GM19025 (cell line): ENCODE results near the gene HDAC6.
"Not testable (repeated sequence)": the region's sequence is repeated elsewhere in the genome, so short reads cannot be mapped to it uniquely, and the experiment has no call there.

Experiments used
- ATAC-seq: cut with Tn5 transposase; IDR thresholded peaks from one replicate; pipeline ENCODE4 v1.9.1; 2021; ENCODE audit warnings: mild to moderate bottlenecking, low read depth, moderate library complexity; ENCODE audit not compliant: unreplicated experiment

The HDAC6 gene

GRCh38 chrX:48823053-48823452 lies 21.2 kb downstream of the HDAC6 start:
- ATAC-seq, result no peak

- no peak for ATAC-seq
Measured at GRCh38 chrX:48824066-48824465, 22.2 kb downstream of the HDAC6 start.

DNA sequence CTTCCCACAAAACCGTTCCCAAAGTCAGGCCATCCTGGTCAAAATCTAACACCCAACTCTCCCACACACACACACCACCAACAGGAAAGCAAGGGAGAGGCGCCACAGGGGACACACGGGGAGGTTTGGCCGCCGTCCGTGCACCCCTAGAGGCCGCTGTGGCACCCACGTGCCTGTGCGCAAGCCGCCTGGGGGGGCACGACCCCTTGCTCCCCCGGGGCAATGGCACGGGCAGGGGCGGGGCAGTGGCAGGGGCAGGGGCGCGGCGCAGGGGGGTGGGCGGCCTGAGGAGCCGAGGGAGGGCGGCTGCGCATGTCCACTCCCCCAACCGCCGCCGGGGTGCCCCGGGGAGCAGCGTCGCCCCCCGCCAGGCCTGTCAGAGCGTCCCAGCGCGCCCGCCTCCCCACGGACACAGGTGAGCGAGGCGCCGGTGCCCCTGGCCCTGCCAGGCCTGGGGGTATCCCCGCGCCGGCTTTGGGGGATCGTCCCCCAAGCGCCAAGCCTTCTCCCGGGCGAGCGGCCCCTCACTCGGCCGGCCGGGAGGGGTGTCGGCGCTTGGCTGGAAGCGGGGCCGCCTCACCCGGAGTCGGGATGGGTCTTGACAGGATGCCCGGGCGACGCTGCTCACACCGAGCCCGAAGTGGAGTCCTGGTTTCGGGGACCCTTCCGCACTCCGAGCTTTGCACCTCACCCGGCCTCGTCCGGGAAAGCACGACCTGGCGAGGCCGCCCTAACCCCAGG lies 24.4 kb downstream of the HDAC6 start, which contains the start of gene ERAS:
ERAS (plus strand) TSS at position 379 of the 741 bp plus-strand sequence. CDS start 2,611 bp downstream, outside the sequence.
- ATAC-seq, result no peak

GRCh38 chrX:48826876-48827653 lies 25.2 kb downstream of the HDAC6 start:
- ATAC-seq, result no peak

- no peak for ATAC-seq
Measured at GRCh38 chrX:48827654-48827968, 25.7 kb downstream of the HDAC6 start.

DNA sequence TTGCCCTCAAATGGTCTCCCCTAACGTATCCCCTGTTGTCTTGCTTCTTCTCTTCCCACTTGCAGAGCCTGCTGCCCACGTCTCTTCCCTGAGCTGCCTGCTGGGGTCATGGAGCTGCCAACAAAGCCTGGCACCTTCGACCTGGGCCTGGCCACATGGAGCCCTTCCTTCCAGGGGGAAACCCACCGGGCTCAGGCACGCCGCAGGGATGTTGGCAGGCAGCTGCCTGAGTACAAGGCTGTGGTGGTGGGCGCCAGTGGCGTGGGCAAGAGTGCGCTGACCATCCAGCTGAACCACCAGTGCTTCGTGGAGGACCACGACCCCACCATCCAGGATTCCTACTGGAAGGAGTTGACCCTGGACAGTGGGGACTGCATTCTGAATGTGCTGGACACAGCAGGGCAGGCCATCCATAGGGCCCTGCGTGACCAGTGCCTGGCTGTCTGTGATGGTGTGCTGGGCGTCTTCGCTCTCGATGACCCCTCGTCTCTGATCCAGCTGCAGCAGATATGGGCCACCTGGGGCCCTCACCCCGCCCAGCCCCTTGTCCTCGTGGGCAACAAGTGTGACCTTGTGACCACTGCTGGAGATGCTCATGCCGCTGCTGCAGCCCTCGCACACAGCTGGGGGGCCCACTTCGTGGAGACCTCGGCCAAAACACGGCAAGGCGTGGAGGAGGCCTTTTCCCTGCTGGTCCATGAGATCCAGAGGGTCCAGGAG lies 27.3 kb downstream of the HDAC6 start:
- ATAC-seq, result no peak

DNA sequence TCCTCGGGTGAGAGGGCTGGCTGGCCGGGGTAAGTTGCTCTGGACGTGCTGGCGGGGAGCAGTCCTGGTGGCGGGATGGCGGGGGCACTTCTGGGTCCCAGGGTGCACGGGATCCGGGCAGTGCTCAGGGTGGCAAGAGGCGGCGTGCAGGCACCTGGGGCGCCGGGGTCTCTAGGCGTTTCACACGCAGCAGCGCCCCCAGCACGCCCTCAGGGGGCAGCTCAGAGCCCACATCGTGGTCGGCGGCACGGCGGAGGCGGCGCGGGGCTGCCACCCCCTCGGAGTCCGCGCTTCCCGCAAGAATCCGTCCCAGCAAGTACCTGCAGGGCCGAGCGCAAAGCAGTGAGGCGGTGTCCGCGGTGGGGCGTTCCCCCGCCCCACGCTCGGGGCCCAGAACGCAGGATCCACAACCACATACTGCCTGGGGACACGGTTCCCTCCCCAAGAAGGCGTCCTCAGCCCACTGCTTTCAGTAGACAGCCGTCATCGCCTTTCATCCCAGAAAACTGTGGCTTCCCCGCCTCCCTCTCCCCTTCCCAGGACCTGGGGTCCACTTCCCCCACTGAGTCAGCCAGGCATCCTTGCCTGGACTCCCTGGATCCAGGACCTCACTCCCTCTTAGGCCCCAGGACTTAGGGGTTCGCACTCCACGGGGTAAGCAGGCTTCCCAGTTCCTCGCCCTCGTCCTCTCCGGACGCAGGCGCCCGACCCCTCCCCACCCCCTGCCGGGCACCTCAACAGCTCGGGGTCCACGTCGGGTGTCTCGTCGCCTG lies 29.5 kb downstream of the HDAC6 start:
- no peak for ATAC-seq

GRCh38 chrX:48831909-48832291 lies 30.0 kb downstream of the HDAC6 start:
- ATAC-seq, result no peak

DNA sequence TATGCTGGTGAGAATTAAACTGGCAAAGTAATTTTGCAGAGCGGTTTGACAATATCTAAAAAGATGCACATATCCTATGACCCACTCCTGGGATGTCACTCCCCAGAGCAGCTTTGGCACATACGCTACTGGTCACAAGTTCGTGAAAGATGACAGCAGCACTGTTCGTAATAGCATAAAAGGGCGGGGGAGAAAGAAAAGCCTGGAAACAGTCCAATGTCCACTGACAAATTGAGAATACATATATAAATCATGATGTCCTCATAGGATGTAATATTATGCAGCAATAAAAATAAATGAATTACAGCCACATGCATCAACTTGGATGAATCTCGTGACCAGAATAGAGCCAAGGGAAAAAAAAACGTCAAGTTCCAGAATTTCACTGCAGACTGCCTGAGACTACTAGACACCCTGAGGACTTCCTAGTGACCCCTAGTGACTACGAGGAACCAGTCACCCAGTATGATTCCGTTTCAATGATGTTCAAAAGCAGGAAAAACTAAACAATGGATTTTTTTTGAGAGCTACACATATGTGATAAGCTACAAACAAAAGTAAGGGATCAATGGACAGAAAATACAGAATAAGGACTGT lies 31.8 kb downstream of the HDAC6 start:
- ATAC-seq, result no peak

DNA sequence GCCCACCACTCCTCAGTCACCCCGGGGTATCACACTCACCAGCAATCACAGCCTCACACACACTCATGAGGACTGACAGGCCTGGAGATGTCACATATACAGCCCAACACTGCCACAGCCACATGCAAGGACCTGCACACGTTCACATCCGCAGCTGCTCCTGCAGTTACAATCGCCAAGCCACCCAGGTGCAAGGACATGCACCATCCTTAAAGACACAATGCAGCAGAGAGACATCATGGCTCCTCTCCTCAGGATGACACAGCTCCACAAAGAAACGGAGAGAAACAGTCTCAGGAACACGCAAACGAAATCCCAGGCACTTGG lies 32.5 kb downstream of the HDAC6 start:
- ATAC-seq, result no peak

DNA sequence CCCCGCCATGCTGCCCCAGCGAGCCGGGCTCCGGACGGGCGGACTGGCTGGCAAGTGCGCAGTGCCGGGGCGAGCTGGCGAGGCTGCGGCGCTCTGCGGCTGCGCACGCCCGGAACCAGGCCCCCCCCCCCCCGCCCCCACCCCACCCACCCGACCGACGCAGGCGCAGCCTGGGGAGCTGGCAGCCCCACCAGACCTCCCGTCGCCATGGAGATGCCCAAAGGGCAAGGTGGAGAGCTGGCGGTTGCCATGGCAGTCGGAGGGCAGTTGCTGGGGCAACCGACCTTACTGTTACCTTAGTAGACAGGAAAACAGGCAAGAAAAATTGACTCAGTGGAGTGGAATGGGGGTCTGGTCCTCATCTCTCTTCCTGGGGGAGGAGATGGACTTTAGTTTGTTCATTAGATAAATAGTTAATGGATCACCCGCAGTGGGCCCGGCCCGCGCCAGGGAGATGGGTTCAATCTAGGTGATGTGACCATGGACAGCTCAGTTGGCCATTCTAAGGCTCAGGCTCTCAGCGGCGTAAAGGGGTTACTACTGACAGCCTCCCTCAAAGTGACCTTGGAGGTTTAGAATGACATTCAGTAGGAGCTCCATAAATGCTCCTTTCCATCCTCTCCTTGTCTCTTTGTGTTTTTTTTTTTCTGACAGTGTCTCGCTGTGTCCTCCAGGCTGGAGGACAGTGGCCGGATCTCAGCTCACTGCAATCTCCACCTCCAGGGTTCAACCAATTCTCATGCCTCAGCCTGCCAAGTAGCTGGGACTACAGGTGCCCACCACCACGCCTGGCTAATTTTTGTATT lies 33.9 kb downstream of the HDAC6 start, which contains the start of gene PCSK1N:
PCSK1N (minus strand) TSS at position 87 of the 806 bp plus-strand sequence; CDS start at position 9, 78 bp downstream.
- no peak for ATAC-seq

- ATAC-seq, result no peak
Measured at GRCh38 chrX:48839686-48840085, 37.8 kb downstream of the HDAC6 start.

DNA sequence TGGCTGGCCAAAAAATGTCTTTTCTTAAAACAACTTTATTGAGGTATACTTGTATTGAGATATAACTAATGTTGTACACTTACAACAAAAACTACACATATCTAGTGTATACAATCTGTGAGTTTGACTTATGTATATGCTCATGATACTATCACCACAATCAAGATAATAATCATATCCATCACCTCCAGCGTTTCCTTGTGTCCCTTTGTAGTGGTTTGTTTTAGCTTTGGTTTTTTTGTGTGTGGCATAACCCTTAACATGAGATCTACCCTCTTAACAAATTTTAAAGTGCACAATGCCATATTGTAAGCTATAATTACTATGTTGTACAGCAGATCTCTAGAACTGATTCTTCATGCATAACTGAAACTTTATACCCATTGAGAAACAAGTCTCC lies 47.0 kb downstream of the HDAC6 start:
- ATAC-seq, result no peak

DNA sequence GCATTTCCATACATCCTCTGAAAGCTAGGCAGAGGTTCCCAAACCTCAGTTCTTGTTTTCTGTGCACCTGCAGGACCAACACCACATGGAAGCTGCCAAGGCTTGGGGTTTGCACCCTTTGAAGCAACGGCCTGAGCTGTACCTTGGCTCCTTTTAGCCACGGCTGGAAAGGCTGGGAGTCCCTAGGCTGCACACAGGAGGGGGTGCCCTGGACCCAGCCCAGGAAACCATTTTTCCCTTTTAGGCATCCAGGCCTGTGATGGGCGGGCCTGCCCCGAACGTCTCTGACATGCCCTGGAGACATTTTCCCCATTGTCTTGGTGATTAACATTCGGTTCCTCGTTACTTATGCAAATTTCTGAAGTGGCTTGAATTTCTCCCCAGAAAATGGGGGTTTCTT lies 51.0 kb downstream of the HDAC6 start:
- ATAC-seq, result no peak

DNA sequence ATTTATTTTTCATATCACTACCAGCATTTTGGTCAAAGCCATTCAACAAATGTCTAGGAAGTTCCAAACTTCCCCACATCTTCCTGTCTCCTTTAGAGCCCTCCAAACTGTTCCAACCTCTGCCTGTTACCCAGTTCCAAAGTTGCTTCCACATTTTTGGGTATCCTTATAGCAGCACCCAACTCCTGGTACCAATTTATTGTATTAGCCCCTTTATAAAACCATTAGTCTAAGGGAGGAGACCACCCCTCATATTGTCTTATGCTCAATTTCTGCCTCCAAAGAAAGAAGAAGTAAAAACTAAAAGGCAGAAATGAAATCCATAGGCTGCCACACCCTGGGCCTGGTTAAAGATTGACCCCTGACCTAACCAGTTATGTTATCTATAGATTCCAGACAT lies 51.6 kb downstream of the HDAC6 start:
- ATAC-seq, result not testable (repeated sequence)

DNA sequence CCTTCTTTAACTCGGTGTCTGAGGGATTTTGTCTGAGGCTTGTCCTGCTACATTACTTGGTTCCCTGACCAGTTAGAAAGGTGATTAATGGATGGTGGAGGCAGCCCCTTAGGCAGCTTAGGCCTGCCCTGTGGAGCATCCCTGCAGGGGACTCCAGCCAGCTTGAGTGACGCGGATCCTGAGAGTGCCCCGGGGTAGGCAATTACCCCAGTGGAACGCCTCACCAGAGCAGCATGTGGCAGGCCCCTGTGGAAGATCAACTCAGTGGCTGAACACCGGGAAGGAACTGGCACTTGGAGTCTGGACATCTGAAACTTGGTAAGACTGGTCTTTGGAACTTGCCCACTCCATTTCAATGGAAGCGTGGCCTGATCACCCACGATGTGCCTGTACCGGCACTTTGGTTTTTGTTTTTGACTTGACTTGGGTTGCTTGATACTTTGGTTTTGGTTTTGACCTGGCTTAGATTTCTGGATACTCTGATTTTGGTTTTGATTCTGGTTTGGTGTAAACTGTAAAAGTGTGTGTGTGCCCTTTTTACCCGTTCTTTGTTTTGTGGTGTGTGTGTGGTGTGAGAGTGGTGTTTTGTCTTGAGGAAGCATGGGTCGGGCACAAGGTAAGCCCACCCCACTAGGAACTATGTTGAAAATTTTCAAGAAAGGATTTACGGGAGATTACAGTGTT lies 52.4 kb downstream of the HDAC6 start:
- ATAC-seq, result not testable (repeated sequence)

GRCh38 chrX:48854898-48855297 lies 53.0 kb downstream of the HDAC6 start:
- no peak for ATAC-seq

- ATAC-seq, result no peak
Measured at GRCh38 chrX:48864210-48864609, 62.3 kb downstream of the HDAC6 start.

DNA sequence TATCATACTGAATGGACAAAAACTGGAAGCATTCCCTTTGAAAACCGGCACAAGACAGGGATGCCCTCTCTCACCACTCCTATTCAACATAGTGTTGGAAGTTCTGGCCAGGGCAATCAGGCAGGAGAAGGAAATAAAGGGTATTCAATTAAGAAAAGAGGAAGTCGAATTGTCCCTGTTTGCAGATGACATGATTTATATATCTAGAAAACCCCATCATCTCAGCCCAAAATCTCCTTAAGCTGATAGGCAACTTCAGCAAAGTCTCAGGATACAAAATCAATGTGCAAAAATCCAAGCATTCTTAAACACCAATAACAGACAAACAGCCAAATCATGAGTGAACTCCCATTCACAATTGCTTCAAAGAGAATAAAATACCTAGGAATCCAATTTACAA lies 70.2 kb downstream of the HDAC6 start:
- not testable (repeated sequence) for ATAC-seq
